A549 (cell line): Measurements from ENCODE around the gene CELF4. TPM values are rescaled to one million over a fixed set of nuclear protein-coding genes. Genes with fewer than 3 reads are reported as not detected.

ENCODE experiments used
- ATAC-seq, 2 experiments: fragments of 200-7000 bp in 1 of 2; fragments of >200 bp in 1 of 2; cut with Nextera tagmentation in 1 of 2; cut with Tn5 transposase in 1 of 2; 3 replicates each; pipeline versions ENCODE4 v1.8.0 to v1.9.1; 2018 to 2020; ENCODE audit warnings: mild to moderate bottlenecking in 1 of 2, moderate library complexity in 1 of 2
- CTCF ChIA-PET: fragments of 300-600 bp; sonication (Branson Sonifier 250); formaldehyde crosslinking; extraction: SDS; loops from one replicate; lab custom pipeline; 2021; ENCODE audit warnings: antibody characterized with exemption, inconsistent platforms; lab: Yijun Ruan, JAX
- POLR2A ChIA-PET: fragments of 350-600 bp; formaldehyde crosslinking; extraction: SDS; loops from one replicate; lab custom pipeline; 2021; ENCODE audit warnings: antibody characterized with exemption, inconsistent platforms; lab: Yijun Ruan, JAX
- DNase-seq, 2 experiments: peaks; one replicate each; pipeline versions ENCODE4 v3.0.0 to v3.0.0-alpha.2; 2011 to 2016; ENCODE audit warnings: low read depth in 1 of 2, low spot score in 1 of 2
- FAIRE-seq: peaks from 2 replicates; lab custom pipeline; 2011; peaks lifted over from hg19 to GRCh38; lab: Jason Lieb, UNC
- H3K27ac ChIP-seq, 2 experiments: fragments of >200 bp; sonication (Bioruptor Twin); formaldehyde crosslinking; 3 replicates each; pipeline ENCODE4 v1.5.1; 2016 to 2017
- H3K4me1 ChIP-seq: fragments of >200 bp; sonication (Bioruptor Twin); formaldehyde crosslinking; 3 replicates; pipeline ENCODE4 v1.6.1; 2016
- H3K4me2 ChIP-seq: fragments of >200 bp; sonication (Bioruptor Twin); formaldehyde crosslinking; 3 replicates; pipeline ENCODE4 v1.6.1; 2016
- H3K4me3 ChIP-seq: fragments of >200 bp; sonication (Bioruptor Twin); formaldehyde crosslinking; 3 replicates; pipeline ENCODE4 v1.5.1; 2016
- H3K9me3 ChIP-seq: fragments of >200 bp; sonication (Bioruptor Twin); formaldehyde crosslinking; 3 replicates; pipeline ENCODE4 v1.6.1; 2016
- CBX2 ChIP-seq: fragments of 200-600 bp; sonication (generic); IDR thresholded peaks from 2 replicates; pipeline ENCODE4 v1.6.1; 2016; ENCODE audit warnings: low read depth, mild to moderate bottlenecking, borderline replicate concordance
- CBX8 ChIP-seq: fragments of 200-600 bp; sonication (generic); IDR thresholded peaks from 2 replicates; pipeline ENCODE4 v1.6.1; 2016
- CHD4 ChIP-seq: fragments of 200-600 bp; sonication (generic); IDR thresholded peaks from 2 replicates; pipeline ENCODE4 v1.6.1; 2016; ENCODE audit warnings: antibody characterized with exemption, mild to moderate bottlenecking, borderline replicate concordance
- EHMT2 ChIP-seq: fragments of 200-600 bp; sonication (generic); IDR thresholded peaks from 2 replicates; pipeline ENCODE4 v1.6.1; 2016; ENCODE audit warnings: antibody characterized with exemption, low read depth, mild to moderate bottlenecking, moderate library complexity
- ELK1 ChIP-seq: fragments of 150-350 bp; IDR thresholded peaks from 2 replicates; pipeline ENCODE4 v1.6.1; 2014; ENCODE audit warnings: low read depth, mild to moderate bottlenecking, low read length
- ESRRA ChIP-seq: fragments of 150-350 bp; IDR thresholded peaks from 2 replicates; pipeline ENCODE4 v1.6.1; 2014; ENCODE audit warnings: mild to moderate bottlenecking, low read length, borderline replicate concordance
- FOSB ChIP-seq: fragments of 250-450 bp; sonication (Bioruptor Pico); IDR thresholded peaks from 2 replicates; pipeline ENCODE4 v1.5.0; 2020; ENCODE audit warnings: mild to moderate bottlenecking, moderate library complexity
- GATA3 ChIP-seq: IDR thresholded peaks from 2 replicates; pipeline ENCODE4 v1.6.1; 2012; ENCODE audit warnings: borderline replicate concordance
- HDAC2 ChIP-seq: fragments of 200-600 bp; sonication (generic); IDR thresholded peaks from 2 replicates; pipeline ENCODE4 v1.6.1; 2016
- JUNB ChIP-seq: fragments of >200 bp; sonication (Bioruptor Twin); formaldehyde crosslinking; IDR thresholded peaks from 2 replicates; pipeline ENCODE4 v1.6.1; 2016
- KDM5A ChIP-seq: fragments of 200-600 bp; sonication (generic); IDR thresholded peaks from 2 replicates; pipeline ENCODE4 v1.6.1; 2016; ENCODE audit warnings: antibody characterized with exemption, mild to moderate bottlenecking
- MAFK ChIP-seq: fragments of 450-650 bp; IDR thresholded peaks from 2 replicates; pipeline ENCODE4 v1.6.1; 2014; ENCODE audit not compliant: partially characterized antibody
- MAZ ChIP-seq: fragments of 150-350 bp; IDR thresholded peaks from 2 replicates; pipeline ENCODE4 v1.6.1; 2014; ENCODE audit warnings: antibody characterized with exemption, low read depth, low read length, borderline replicate concordance
- MYC ChIP-seq: IDR thresholded peaks from 2 replicates; pipeline ENCODE4 v1.6.1; 2012; ENCODE audit warnings: mild to moderate bottlenecking, inconsistent platforms, low read length, improper control_type of control experiment, borderline replicate concordance
- NFE2L2 ChIP-seq: fragments of 150-350 bp; conservative IDR thresholded peaks from 2 replicates; pipeline ENCODE4 v1.6.1; 2014; ENCODE audit warnings: low read length
- NPAS2 ChIP-seq: fragments of 250-450 bp; sonication (Bioruptor Pico); IDR thresholded peaks from 2 replicates; pipeline ENCODE4 v1.8.0; 2022; ENCODE audit warnings: mild to moderate bottlenecking, moderate library complexity, borderline replicate concordance
- PHF8 ChIP-seq: fragments of 200-600 bp; sonication (generic); IDR thresholded peaks from 2 replicates; pipeline ENCODE4 v1.6.1; 2016; ENCODE audit warnings: low read depth, mild to moderate bottlenecking, antibody characterized with exemption, moderate library complexity, borderline replicate concordance
- POLR2AphosphoS2 ChIP-seq: conservative IDR thresholded peaks from 2 replicates; pipeline ENCODE4 v1.6.1; 2012; ENCODE audit warnings: low read length, improper control_type of control experiment, inconsistent platforms
- RAD21 ChIP-seq, 2 experiments: fragments of >200 bp in 1 of 2; sonication (Bioruptor Twin) in 1 of 2; formaldehyde crosslinking in 1 of 2; IDR thresholded peaks in 1 of 2; conservative IDR thresholded peaks in 1 of 2; 2 replicates in 1 of 2; 3 replicates in 1 of 2; pipeline ENCODE4 v1.6.1; 2012 to 2018; ENCODE audit warnings: inconsistent platforms in 1 of 2
- RARB ChIP-seq: fragments of 250-450 bp; sonication (Bioruptor Pico); IDR thresholded peaks from 2 replicates; pipeline ENCODE4 v1.8.0; 2021; ENCODE audit warnings: mild to moderate bottlenecking, moderate library complexity
- RCOR1 ChIP-seq: fragments of 150-350 bp; IDR thresholded peaks from 2 replicates; pipeline ENCODE4 v1.6.1; 2014; ENCODE audit warnings: antibody characterized with exemption, low read length, low read depth
- RFX5 ChIP-seq: fragments of 450-650 bp; IDR thresholded peaks from 2 replicates; pipeline ENCODE4 v1.7.1; 2014; ENCODE audit warnings: antibody characterized with exemption, mild to moderate bottlenecking, moderate library complexity
- RNF2 ChIP-seq: fragments of 200-600 bp; sonication (generic); IDR thresholded peaks from 2 replicates; pipeline ENCODE4 v1.6.1; 2016; ENCODE audit warnings: low read depth, mild to moderate bottlenecking, antibody characterized with exemption, moderate library complexity, borderline replicate concordance
- SMC3 ChIP-seq: fragments of >200 bp; sonication (Bioruptor Twin); formaldehyde crosslinking; IDR thresholded peaks from 3 replicates; pipeline ENCODE4 v1.6.1; 2018; ENCODE audit warnings: inconsistent platforms
- SREBF2 ChIP-seq: fragments of 450-650 bp; IDR thresholded peaks from 2 replicates; pipeline ENCODE4 v1.6.1; 2014; ENCODE audit warnings: mild to moderate bottlenecking, moderate library complexity
- ZC3H11A ChIP-seq: fragments of 450-650 bp; IDR thresholded peaks from 2 replicates; pipeline ENCODE4 v1.6.1; 2014; ENCODE audit warnings: antibody characterized with exemption, mild to moderate bottlenecking
- ZFP36 ChIP-seq: fragments of 450-650 bp; IDR thresholded peaks from 2 replicates; pipeline ENCODE4 v1.6.1; 2014; ENCODE audit warnings: borderline replicate concordance; ENCODE audit not compliant: partially characterized antibody
- ZSCAN20 ChIP-seq: fragments of 250-450 bp; sonication (Bioruptor Pico); IDR thresholded peaks from 2 replicates; pipeline ENCODE4 v1.8.0; 2022; ENCODE audit warnings: mild to moderate bottlenecking, moderate library complexity
- WGBS: methylation state at CpG from one replicate; pipeline ENCODE4 v1.1.6; 2017; ENCODE audit errors: missing lambda C conversion rate; 5-methylcytosine and 5-hydroxymethylcytosine counted together
- polyA plus RNA-seq, 4 experiments: library from polyadenylated mRNA; depleted of rRNA in 3 of 4; stranded (reverse); fragments of >200 nt; fragmentation: RNase III in 1 of 4; extraction: RNeasy Plus Mini Kit Qiagen cat#74134 plus additional on column Dnase treatment in 1 of 4; gene quantifications; 2 replicates in 3 of 4; 3 replicates in 1 of 4; pipeline ENCODE4 v1.2.3, GENCODE V29; 2011 to 2017
- TF ChIP-seq, protein P1 (sequence below): fragments of 250-450 bp; sonication (Bioruptor Pico); IDR thresholded peaks from 2 replicates; pipeline ENCODE4 v1.5.0; 2021; ENCODE audit warnings: mild to moderate bottlenecking, moderate library complexity, borderline replicate concordance
- TF ChIP-seq, protein P2 (sequence below): fragments of >200 bp; sonication (Bioruptor Twin); formaldehyde crosslinking; IDR thresholded peaks from 3 replicates; pipeline ENCODE4 v1.6.1; 2016

CELF4 gene
- polyA plus RNA-seq, 2 of the 4 experiments (the other 2 are of a cell fraction) = 0.08 TPM; not detected in 1

GRCh38 chr18:37457341-37457740, 108.3 kb downstream of the CELF4 start:
- ATAC-seq (no peak), DNase-seq (no peak), FAIRE-seq (no peak)
- TF ChIP-seq ZC3H11A (no peak), RARB (no peak), ZFP36 (no peak), PHF8 (no peak), SMC3 (no peak), RCOR1 (no peak), ELK1 (no peak), JUNB (no peak), ZSCAN20 (CRISPR knock-in tag) (no peak), MYC (no peak), NFE2L2 (no peak), POLR2AphosphoS2 (no peak), HDAC2 (no peak), RFX5 (no peak)
- H3K27ac ChIP-seq = no peak overlapping the region
- CTCF ChIA-PET = no interaction called here
- 65% methylated on average over 3 of the region's 3 CpGs for WGBS
- H3K4me2 ChIP-seq = no peak overlapping the region
- no peak overlapping the region for H3K4me3 ChIP-seq
- H3K9me3 ChIP-seq = no peaks in the 10 kb centered on the region
- POLR2A ChIA-PET = no interaction called here
- no peaks in the 10 kb centered on the region for H3K4me1 ChIP-seq

GRCh38 chr18:37456873-37457272, 108.7 kb downstream of the CELF4 start:
- Histone ChIP-seq H3K4me3 (no peak overlapping the region), H3K9me3 (no peaks in the 10 kb centered on the region), H3K4me2 (no peak overlapping the region), H3K27ac (no peak overlapping the region)
- ATAC-seq = no peak
- FAIRE-seq = no peak
- 11% methylated on average over 1 of the region's 5 CpGs for WGBS
- no peak for TF ChIP-seq HDAC2
- TF ChIP-seq ESRRA = no peak
- TF ChIP-seq MAZ = no peak
- TF ChIP-seq GATA3 = no peak
- TF ChIP-seq, all 56 proteins: peak for 0
- H3K4me1 ChIP-seq = no peaks in the 10 kb centered on the region
- no peak for DNase-seq
- ChIA-PET POLR2A (no interaction called here), CTCF (no interaction called here)

DNA sequence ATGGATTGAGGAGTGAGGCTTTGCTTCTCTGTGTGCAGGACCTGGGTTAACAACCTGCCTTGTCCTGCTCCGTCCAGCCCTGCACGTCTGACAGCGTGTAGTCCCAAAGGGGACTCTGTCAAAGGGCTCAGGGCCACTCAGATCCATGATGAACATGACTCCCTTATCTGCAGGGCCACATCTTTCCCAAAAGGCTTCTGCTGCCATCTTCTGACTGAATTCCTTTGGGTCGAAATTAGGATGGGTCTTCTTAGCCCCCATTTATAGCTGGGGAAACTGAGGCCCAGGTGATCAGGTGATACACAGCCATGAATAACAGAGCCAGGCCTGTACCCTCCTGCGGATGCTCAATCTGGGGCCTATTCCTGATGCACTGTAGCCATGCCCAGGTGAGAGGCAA, 109.2 kb downstream of the CELF4 start:
- WGBS = 52% methylated on average over 4 of the region's 5 CpGs
- Histone ChIP-seq H3K9me3 (no peaks in the 10 kb centered on the region), H3K4me3 (no peak overlapping the region), H3K4me2 (no peak overlapping the region), H3K27ac (no peak overlapping the region), H3K4me1 (no peaks in the 10 kb centered on the region)
- FAIRE-seq = no peak
- TF ChIP-seq EHMT2 = no peak
- TF ChIP-seq, protein P1, sequence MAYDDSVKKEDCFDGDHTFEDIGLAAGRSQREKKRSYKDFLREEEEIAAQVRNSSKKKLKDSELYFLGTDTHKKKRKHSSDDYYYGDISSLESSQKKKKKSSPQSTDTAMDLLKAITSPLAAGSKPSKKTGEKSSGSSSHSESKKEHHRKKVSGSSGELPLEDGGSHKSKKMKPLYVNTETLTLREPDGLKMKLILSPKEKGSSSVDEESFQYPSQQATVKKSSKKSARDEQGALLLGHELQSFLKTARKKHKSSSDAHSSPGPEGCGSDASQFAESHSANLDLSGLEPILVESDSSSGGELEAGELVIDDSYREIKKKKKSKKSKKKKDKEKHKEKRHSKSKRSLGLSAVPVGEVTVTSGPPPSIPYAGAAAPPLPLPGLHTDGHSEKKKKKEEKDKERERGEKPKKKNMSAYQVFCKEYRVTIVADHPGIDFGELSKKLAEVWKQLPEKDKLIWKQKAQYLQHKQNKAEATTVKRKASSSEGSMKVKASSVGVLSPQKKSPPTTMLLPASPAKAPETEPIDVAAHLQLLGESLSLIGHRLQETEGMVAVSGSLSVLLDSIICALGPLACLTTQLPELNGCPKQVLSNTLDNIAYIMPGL (CRISPR knock-in tag) = no peak
- TF ChIP-seq RNF2 = no peak
- TF ChIP-seq CBX2 = no peak
- no peak for TF ChIP-seq SREBF2
- no peak for TF ChIP-seq KDM5A
- TF ChIP-seq JUNB = no peak
- TF ChIP-seq NPAS2 (CRISPR knock-in tag) = no peak
- TF ChIP-seq RAD21 (conservative IDR thresholded peaks at IDR 0.05 in 1 of 2, IDR thresholded peaks at IDR 0.05 in 1 of 2) = no peak
- no peak for TF ChIP-seq MAFK
- TF ChIP-seq RARB = no peak
- no peak for TF ChIP-seq CHD4
- TF ChIP-seq, protein P2, sequence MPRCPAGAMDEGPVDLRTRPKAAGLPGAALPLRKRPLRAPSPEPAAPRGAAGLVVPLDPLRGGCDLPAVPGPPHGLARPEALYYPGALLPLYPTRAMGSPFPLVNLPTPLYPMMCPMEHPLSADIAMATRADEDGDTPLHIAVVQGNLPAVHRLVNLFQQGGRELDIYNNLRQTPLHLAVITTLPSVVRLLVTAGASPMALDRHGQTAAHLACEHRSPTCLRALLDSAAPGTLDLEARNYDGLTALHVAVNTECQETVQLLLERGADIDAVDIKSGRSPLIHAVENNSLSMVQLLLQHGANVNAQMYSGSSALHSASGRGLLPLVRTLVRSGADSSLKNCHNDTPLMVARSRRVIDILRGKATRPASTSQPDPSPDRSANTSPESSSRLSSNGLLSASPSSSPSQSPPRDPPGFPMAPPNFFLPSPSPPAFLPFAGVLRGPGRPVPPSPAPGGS = no peak
- no peak for TF ChIP-seq CBX8
- no peak for TF ChIP-seq FOSB (CRISPR knock-in tag)
- no peak for TF ChIP-seq ELK1
- no peak for TF ChIP-seq NFE2L2
- no peak for DNase-seq
- ChIA-PET POLR2A (no interaction called here), CTCF (no interaction called here)
- ATAC-seq = no peak
